IPS-18c (cell line): ENCODE data around the gene PSAP.

Experiments used
- H3K4me3 ChIP-seq: 2 replicates; pipeline ENCODE4 v1.7.0; 2013; ENCODE audit warnings: low read depth, mild to moderate bottlenecking, low read length, moderate library complexity; ENCODE audit not compliant: insufficient read depth
- H3K9me3 ChIP-seq: one replicate; pipeline ENCODE4 v1.6.1; 2013; ENCODE audit warnings: mild to moderate bottlenecking, low read length, moderate library complexity; ENCODE audit not compliant: control insufficient read depth, insufficient read depth

Gene PSAP

DNA sequence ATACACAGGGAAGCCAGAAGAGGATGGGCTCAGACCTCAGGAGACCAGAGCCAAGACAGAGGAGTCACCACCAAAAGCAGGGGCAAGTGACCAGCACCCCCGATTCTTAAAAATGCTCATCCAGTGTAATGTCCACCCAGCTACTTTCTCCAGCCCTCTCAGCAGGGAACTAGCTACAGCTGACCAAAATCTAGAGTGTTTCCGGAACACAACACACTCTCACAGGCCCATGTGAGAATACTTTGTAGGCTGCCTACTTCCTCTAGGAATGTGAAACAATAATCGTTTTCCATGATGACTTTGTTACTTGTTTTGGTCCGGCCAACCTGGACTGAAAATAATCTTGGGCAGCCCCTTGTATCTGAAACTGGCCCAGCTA lies 14.5 kb downstream of the PSAP start:
- Histone ChIP-seq H3K4me3 (no peak overlapping the region), H3K9me3 (no peaks in the 10 kb centered on the region)

DNA sequence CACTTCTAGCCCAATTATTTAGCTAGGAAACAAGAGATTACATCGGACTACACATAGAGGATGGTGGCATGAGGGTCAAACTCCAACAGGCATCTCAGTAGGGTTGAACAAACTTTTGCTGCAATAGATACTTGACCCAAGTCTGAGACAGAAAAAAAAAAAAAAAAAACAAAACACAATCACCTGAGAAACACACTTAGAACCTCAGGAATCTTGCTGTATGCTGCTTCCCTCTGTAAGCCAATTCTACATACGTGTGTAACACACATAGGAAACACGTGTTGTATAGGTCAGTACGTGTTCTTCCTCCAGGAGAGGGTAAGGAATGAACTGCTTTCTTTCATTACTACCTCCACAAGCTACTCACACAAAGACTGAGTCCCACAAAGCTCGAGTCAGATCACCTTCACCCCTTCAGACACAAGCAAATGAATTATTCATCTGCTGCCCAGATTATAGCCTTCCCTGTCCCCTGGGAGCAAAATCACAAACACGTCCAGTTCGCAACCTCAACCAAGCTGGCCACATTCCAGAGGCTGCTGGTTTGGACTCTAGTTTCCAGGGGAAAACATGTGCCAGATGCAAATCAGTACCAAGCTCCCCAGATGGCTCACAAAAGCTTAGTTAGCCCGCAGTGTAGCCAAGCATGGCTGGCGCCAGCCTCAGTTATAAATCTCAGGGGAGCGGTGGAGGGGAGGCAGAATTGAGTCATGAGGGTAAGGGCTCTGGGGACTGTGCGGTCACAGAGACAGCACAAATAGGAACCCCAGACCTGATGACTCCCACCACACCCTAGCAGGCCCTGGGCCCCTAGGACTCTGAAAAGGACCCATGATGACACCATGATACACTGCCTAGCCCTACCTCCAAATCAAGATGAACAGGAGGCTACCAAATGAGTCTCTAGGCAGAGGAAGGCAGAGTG lies 15.1 kb downstream of the PSAP start:
- Histone ChIP-seq H3K9me3 (no peaks in the 10 kb centered on the region), H3K4me3 (no peak overlapping the region)

DNA sequence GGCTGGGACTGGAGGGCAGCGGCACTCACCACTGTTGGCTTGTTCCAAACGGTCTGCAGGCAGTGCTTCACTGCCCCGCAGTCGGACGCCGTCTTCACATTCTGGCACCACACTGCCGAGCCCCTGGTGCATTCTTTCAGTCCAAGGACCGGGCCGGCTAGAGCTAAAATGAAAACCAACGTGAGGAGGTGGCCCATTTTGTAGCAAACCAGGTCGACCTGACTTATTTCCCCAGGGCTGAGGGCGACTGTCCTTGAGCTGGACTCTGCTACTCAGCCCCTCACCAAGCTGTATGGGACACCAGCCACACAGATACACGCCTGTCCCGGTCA lies 16.7 kb downstream of the PSAP start:
- no peaks in the 10 kb centered on the region for H3K9me3 ChIP-seq
- H3K4me3 ChIP-seq: no peak overlapping the region

DNA sequence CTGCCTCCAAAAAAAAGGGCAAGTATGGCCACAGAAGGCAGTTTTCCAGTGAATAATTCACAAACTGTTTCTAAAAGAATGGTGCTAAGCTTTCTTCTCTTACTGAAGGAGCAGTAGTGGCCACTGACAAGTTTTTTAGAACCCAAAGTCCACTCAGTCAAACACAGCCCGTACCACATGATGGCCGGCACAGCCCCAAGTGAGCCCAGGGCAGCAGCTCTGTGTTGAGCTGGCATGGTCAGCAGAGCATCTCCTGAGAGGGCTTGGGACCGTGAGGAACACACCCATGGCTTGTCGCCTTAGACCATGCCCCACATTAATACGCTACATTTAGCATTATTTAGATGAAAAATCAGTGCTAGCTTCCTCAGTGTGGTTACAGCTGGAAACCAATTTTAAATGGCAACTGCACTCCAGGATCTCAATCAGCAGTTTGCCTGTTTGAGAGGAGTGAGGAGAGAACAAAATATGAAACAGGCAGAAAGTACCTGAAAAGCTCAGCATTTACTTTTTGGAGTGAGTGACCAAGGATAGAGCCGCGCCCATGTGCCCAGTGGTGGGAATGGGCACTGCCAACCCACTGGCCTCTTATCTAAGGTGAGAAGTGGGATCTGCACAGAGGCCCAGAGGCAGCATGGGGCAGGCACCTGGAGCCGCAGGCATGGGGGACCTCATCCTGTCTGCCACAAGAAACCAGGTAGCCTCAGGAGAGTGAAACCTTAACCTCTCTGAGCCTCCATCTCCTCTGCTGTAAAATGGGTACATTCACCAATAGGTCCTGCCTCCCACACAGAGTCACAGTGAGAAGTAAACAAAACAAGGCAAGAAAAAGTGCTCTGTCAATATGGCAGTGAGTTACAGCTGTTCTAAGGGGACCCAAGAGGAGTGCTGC lies 17.4 kb downstream of the PSAP start:
- H3K4me3 ChIP-seq: no peak overlapping the region
- no peaks in the 10 kb centered on the region for H3K9me3 ChIP-seq

DNA sequence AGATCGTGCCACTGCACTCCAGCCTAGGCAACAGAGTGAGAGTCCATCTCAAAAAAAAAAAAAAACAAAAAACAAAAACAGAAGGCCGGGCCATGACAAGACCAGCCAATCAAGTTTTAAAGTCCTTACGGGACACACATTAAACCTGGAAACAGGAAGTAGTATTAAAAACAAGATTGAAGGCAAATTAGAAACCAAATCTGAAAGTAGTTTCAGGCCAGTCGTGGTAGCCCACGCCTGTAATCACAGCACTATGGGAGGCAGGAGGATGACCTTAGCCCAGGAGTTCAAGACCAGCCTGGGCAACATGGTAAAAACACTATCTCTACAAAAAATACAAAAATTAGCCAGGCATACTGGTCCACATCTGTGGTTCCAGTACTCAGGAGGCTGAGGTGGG lies 18.1 kb downstream of the PSAP start:
- H3K4me3 ChIP-seq: no peak overlapping the region

DNA sequence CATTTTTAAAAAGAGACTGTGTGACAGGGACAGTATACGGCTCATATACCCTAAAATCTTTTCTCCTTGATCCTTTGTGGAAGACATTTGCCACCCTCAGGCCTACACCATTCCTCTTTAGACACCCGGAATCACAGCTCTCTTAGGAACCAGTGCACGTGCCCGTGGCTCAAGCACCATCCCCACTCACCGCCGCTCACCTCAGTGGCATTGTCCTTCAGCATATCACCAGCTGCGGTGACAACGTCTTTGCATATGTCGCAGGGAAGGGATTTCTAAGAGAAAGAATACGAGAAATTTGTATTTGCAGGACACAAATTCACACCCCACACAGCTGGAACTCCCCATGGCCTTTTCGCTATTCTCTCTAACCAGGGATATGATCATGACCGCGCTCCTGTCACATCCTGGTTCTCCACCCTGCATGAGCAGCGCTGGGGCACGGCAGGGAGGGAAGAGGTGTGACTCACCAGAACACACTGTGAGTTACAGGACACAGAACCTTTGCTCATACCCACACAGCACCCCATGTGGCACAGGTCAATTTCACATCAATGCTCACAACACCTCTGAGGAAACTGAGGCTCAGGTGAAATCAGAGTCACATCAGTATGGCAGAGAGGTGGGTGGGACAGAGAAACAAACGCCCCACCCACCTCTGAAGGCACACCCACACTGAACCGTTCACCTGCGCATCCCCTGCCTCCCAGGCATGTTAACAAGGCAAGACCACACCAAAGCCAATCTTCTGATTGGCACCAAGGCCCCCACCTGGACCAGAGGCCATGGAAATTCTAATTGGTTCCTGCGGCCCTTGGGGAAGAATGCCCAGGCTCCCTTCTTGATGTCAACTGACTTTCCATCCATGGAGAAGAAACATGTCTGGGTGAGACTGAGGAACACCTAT lies 19.2 kb downstream of the PSAP start:
- Histone ChIP-seq H3K4me3 (no peak overlapping the region), H3K9me3 (no peaks in the 10 kb centered on the region)

More for the DNA sequence above, 18.1 kb downstream of the PSAP start:
- no peaks in the 10 kb centered on the region for H3K9me3 ChIP-seq

DNA sequence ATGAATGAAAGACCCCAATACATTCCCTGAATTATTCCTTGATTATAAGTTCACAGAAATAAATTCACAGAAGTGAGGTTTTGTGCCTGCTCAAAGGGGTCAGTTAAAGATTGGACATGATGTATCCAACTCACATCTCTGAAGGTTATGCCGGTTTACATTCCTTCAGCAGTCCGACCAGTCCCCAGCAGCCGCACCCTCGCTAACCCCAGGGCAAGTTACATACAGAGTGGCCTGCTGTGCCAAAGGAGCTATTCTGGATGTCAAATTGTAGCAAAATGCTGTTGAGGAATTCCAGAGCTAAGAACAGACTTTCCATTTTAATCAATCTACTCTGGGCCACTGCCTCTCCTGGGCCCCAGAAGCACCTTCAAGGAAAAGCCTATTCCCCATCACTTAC lies 20.3 kb downstream of the PSAP start:
- Histone ChIP-seq H3K4me3 (no peak overlapping the region), H3K9me3 (no peaks in the 10 kb centered on the region)

DNA sequence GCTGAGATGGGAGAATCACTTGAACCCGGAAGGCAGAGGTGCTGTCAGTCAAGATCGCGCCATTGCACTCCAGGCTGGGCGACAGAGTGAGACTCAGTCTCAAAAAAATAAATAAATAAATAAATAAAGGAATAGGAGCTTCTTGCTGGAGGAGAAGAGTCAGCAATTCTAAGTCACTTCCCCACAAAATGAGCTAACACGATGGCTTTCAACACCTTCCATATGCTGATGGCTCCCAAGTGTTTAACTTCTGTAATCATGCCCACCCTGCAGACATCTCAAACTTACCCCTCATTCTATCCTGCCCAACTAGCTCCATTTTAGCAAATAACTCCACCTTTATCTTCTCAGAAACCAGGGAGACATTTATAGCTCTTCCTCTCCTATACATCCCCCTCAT lies 21.2 kb downstream of the PSAP start:
- no peaks in the 10 kb centered on the region for H3K9me3 ChIP-seq
- no peak overlapping the region for H3K4me3 ChIP-seq

DNA sequence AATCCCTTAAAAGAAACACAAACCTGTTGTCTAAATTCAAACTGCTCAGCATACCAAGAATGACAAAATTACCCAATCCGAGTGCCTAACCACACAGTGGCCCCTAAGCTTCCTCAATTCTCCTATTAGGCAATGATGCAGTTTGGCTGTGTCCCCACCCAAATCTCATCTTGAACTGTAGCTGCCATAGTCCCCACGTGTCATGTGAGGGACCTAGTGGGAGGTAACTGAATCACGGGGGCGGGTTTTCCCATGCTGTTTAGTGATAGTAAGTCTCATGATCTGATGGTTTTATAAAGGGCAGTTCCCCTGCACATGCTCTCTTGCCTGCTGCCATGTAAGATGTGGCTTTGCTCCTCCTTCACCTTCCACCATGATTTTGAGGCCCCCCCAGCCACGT lies 21.9 kb downstream of the PSAP start:
- H3K4me3 ChIP-seq: no peak overlapping the region
- H3K9me3 ChIP-seq: no peaks in the 10 kb centered on the region

DNA sequence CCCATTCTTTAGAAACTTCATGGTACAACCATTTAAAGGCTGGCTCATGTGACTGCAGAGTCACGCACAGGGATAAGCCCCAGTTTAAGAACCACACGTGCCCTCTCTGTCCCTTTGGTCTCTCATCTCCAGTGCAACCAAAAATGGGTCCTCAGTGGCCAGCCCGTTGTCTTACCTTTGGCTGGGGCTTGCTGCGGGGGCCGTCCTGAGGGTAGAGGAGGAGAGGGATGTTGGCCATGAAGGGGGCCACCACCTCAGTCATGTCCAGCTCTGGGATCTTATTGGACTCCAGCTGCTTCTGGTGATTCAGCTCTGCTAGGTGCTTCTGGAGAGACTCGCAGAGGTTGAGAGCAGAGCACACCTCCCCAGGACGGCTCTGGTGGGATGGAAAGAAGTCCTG lies 22.3 kb downstream of the PSAP start:
- Histone ChIP-seq H3K4me3 (no peak overlapping the region), H3K9me3 (no peaks in the 10 kb centered on the region)

DNA sequence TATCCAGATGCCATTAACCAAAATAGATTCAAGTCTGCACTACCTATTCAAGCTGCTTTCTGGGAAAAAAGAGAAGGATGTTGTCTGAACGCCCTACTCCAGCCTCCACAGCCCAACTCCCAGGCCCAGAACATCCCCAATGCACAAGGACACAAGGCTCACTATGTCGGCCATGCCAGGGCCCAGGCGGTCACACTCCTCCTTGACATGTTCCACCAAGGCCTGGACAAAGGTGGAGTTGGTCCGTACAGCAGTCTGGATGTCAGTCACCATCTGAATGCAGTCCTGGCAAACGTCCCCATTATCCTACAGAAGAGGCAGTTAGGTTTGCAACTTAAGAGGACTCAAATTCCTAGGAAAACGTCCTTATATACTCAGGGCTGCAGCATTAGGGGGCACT lies 23.2 kb downstream of the PSAP start:
- H3K9me3 ChIP-seq: no peaks in the 10 kb centered on the region
- H3K4me3 ChIP-seq: no peak overlapping the region

DNA sequence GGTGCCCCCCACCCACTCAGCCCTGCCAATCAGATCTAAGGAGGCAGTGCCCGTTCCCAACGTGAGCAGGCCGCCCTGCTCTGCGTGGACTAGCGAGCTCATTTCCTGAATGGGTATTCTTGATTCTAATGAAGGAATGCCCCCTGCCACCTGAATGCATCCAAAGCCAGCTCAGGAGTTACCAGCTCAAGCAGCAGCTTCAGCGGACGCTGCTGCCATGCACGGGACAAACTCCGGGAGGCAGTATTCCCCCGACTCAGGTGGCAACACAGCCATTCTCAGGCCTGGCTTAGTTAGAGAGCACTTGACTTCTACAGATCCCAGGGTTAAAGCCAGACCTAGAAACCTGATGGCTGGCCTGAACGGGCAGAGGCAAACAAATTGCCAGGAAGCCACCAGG lies 25.8 kb downstream of the PSAP start:
- no peaks in the 10 kb centered on the region for H3K9me3 ChIP-seq
- no peak overlapping the region for H3K4me3 ChIP-seq

DNA sequence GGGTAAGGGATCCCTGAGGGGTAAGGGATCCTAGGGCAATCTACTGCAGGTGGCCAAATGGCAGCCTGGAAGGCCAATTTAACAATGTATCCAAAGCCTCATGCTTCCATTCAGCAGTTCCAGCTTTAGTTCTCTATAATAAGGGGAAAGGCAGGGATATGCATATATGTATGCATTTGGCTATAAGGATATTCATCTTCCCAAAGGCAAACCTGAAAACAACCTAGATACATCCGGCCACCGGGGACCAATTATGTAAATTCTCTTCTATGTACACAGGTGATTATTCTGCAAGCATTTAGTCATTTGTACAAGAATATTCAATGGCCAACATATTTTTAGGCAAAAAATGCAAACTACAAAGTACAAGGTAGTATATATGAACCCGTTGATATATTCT lies 26.7 kb downstream of the PSAP start:
- H3K4me3 ChIP-seq: no peak overlapping the region
- H3K9me3 ChIP-seq: no peaks in the 10 kb centered on the region

DNA sequence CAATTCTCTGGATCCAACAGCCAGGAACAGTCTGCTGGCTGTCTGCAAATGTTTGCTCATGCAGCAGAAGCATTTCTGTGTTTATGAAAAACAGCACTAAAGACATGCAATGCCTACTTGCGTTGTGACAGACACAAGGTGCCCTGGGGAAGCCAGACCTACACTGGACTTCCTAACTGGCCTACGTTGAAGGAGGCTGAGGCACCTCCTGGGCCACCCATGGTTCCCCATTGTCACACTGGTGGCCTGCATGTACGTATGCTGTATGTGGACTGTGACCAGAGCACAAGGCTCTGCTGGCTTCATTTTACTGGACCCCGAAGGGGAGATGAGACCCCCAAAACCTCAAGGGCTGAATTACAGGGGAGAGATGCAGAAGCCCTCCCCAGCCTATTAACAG lies 27.7 kb downstream of the PSAP start:
- no peaks in the 10 kb centered on the region for H3K9me3 ChIP-seq
- H3K4me3 ChIP-seq: no peak overlapping the region

DNA sequence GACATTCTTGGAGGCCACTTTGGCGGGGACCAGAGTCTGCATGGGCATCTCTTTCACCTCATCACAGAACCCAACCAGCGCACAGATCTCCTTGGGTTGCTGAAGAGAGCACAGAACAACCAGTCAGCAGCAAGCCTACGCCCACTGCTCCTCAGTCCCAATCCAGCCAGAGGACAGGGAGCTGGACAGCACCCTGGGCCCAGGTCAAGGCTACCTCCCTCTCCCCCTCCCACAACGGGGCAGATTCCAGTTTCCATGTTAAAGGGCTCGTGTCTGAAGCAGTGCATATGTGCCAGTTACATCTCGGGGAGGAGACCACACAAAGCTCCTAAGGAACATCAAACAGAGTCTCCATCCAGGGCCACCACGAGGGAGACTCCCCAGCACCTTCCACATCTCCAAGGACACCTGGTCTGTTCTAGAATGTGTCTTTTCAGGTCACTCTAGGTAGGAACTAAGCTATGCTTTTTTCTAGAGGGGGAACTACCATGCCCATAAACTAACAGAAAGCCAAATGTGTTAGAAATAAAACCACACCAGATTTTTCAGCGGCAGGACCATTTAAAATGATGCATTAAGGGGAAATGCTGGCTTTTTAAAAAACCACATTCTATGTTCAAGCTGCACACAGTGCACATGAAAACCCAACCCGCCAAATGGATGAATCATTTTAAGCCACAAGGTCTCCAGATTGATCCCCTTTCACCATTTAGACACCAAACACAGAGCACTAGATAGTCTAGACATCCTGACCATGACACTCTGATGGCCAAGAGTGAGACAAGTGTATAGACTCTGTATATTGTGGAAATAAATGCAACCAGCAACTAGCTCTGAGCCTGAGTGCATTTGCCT lies 28.9 kb downstream of the PSAP start:
- Histone ChIP-seq H3K4me3 (no peak overlapping the region), H3K9me3 (no peaks in the 10 kb centered on the region)

DNA sequence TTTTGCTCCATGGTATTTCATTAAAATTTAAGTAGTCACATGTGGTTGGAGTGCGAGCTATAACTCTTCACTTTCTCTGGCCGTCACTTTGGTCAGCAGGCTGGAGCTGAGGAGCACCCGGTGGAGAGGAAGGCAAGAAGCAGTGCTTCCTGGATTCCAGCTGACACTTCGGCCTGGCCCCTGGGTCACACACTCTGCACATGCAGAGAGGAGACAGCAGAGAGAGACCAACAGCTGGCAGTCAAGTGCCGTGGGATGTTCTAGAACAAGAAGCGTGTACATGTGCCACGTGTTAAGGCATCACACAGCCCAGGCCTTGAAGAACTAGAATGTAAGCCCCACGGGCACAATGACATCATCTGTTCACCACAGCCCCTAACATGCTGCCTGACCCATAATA lies 30.1 kb downstream of the PSAP start:
- H3K4me3 ChIP-seq: no peak overlapping the region
- H3K9me3 ChIP-seq: no peaks in the 10 kb centered on the region

DNA sequence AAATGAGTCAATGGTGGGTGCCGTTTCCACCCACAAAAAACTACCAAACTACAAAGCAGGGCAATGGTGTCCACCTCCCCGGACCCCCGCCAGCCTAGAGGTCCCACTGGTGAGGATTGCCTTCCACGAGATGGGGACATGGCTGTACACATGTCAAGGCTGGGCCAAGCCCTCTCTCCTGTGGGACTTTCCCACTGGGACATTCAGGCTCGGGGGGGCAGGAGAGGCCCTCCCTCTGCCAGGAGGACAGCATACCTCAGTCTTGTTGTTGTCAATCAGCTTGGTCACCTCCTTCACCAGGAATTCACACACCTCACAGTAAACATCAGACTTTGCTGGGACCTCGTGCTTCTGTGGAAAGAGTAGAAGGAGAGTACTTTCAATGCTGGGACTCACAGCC lies 31.1 kb downstream of the PSAP start:
- H3K9me3 ChIP-seq: no peaks in the 10 kb centered on the region
- no peak overlapping the region for H3K4me3 ChIP-seq
